K562 (cell line): ENCODE data around the gene RNASEH2A. TPM values are rescaled to one million over a fixed set of nuclear protein-coding genes. Genes with fewer than 3 reads are reported as not detected.

Experiments used
- C11orf30 ChIP-seq: fragments of 450-650 bp; IDR thresholded peaks from 2 replicates; pipeline ENCODE4 v1.6.1; 2016; ENCODE audit warnings: low read depth, mild to moderate bottlenecking
- CBX1 ChIP-seq: sonication (generic); IDR thresholded peaks from 2 replicates; pipeline ENCODE4 v1.6.1; 2016; ENCODE audit warnings: antibody characterized with exemption, low read depth, mild to moderate bottlenecking
- ELF2 ChIP-seq: fragments of 250-450 bp; sonication (Bioruptor Pico); IDR thresholded peaks from 2 replicates; pipeline ENCODE4 v1.5.0; 2021; ENCODE audit warnings: mild to moderate bottlenecking
- FOXA3 ChIP-seq, 2 experiments: fragments of 450-650 bp in 1 of 2; sonication (generic) in 1 of 2; formaldehyde crosslinking; IDR thresholded peaks in 1 of 2; conservative IDR thresholded peaks in 1 of 2; 2 replicates each; pipeline versions ENCODE4 v1.4.0 to v1.8.0; 2020 to 2022; ENCODE audit warnings: mild to moderate bottlenecking in 2 of 2, missing genetic modification reagents in 1 of 2
- GABPA ChIP-seq: fragments of 200-800 bp; sonication (Bioruptor generic); conservative IDR thresholded peaks from 2 replicates; pipeline ENCODE4 v1.6.1; 2016; ENCODE audit warnings: low read depth, missing genetic modification characterization, missing compliant biosample characterization
- GATAD2B ChIP-seq: fragments of 450-650 bp; IDR thresholded peaks from 2 replicates; pipeline ENCODE4 v1.6.1; 2017; ENCODE audit warnings: mild to moderate bottlenecking, borderline replicate concordance
- HCFC1 ChIP-seq: IDR thresholded peaks from 2 replicates; pipeline ENCODE4 v1.6.1; 2012; ENCODE audit warnings: low read depth, low read length, improper control_type of control experiment
- HNRNPLL ChIP-seq: fragments of 200-400 bp; formaldehyde crosslinking; IDR thresholded peaks from 2 replicates; pipeline ENCODE4 v1.6.1; 2017; ENCODE audit warnings: low read length, low read depth, mild to moderate bottlenecking; ENCODE audit not compliant: poor library complexity, severe bottlenecking
- KAT7 ChIP-seq: sonication (generic); formaldehyde crosslinking; IDR thresholded peaks from 2 replicates; pipeline ENCODE4 v1.8.0; 2022; ENCODE audit warnings: missing genetic modification reagents, mild to moderate bottlenecking, borderline replicate concordance
- NR4A1 ChIP-seq, 2 experiments: fragments of 250-450 bp in 1 of 2; fragments of 450-650 bp in 1 of 2; sonication (Bioruptor Pico) in 1 of 2; IDR thresholded peaks; 2 replicates each; pipeline versions ENCODE4 v1.4.0 to v1.6.1; 2016 to 2020; ENCODE audit warnings: mild to moderate bottlenecking in 2 of 2, missing compliant biosample characterization in 1 of 2, missing genetic modification characterization in 1 of 2, moderate library complexity in 1 of 2
- REST ChIP-seq, 2 experiments: fragments of 450-650 bp; formaldehyde crosslinking in 1 of 2; IDR thresholded peaks; 2 replicates each; pipeline versions ENCODE4 v1.4.0 to v1.6.1; 2014 to 2020; ENCODE audit warnings: mild to moderate bottlenecking in 2 of 2, borderline replicate concordance in 1 of 2, low read depth in 1 of 2
- SIX5 ChIP-seq, 2 experiments: IDR thresholded peaks; 2 replicates each; pipeline ENCODE4 v1.6.1; 2011; ENCODE audit warnings: low read length in 2 of 2, borderline replicate concordance in 1 of 2, low read depth in 1 of 2, mild to moderate bottlenecking in 1 of 2, moderate library complexity in 1 of 2; ENCODE audit not compliant: insufficient read depth in 1 of 2
- SUPT5H ChIP-seq: fragments of 450-650 bp; IDR thresholded peaks from 2 replicates; pipeline ENCODE4 v1.6.1; 2016
- YY1 ChIP-seq, 3 experiments: IDR thresholded peaks; 2 replicates each; pipeline ENCODE4 v1.6.1; 2011; ENCODE audit warnings: low read length in 2 of 3, mild to moderate bottlenecking in 2 of 3, moderate library complexity in 2 of 3, borderline replicate concordance in 1 of 3, control low read depth in 1 of 3, low read depth in 1 of 3; ENCODE audit not compliant: insufficient read depth in 3 of 3, insufficient replicate concordance in 2 of 3, control insufficient read depth in 1 of 3, insufficient read length in 1 of 3; ENCODE audit errors: extremely low read depth in 1 of 3
- ZBTB1 ChIP-seq: sonication (generic); formaldehyde crosslinking; IDR thresholded peaks from 2 replicates; pipeline ENCODE4 v1.8.1; 2023; ENCODE audit warnings: missing genetic modification reagents, low read depth, mild to moderate bottlenecking, borderline replicate concordance
- ZKSCAN8 ChIP-seq: fragments of 200-800 bp; sonication (Bioruptor generic); IDR thresholded peaks from 2 replicates; pipeline ENCODE4 v1.6.1; 2016; ENCODE audit warnings: missing genetic modification characterization, missing compliant biosample characterization
- ZNF354B ChIP-seq: fragments of 250-450 bp; sonication (Bioruptor Pico); IDR thresholded peaks from 2 replicates; pipeline ENCODE4 v1.4.0; 2020
- ZNF766 ChIP-seq: fragments of 200-800 bp; sonication (Bioruptor generic); conservative IDR thresholded peaks from 2 replicates; pipeline ENCODE4 v1.6.1; 2016; ENCODE audit warnings: missing genetic modification characterization, missing compliant biosample characterization
- polyA plus RNA-seq, 8 experiments: library from polyadenylated mRNA; depleted of rRNA in 4 of 8; stranded (reverse) in 5 of 8; unstranded in 3 of 8; fragments of >200 nt; fragmentation: Nextera tagmentation in 2 of 8; fragmentation: Illumina TruSeq in 1 of 8; extraction: Ambion mirVana in 2 of 8; extraction: Trizol in 1 of 8; gene quantifications; 2 replicates each; pipeline versions ENCODE4 v1.2.1 to v1.2.3, GENCODE V29; 2011 to 2014; ENCODE audit warnings: inconsistent platforms in 1 of 8, missing spikeins in 1 of 8
- total RNA-seq, 7 experiments: library from RNA; depleted of rRNA in 6 of 7; stranded (reverse); fragments of >200 nt in 6 of 7; fragmentation: Illumina TruSeq in 2 of 7; extraction: Trizol in 2 of 7; gene quantifications; 2 replicates each; pipeline versions ENCODE4 v1.2.1 to v1.2.3, GENCODE V29; 2011 to 2021; ENCODE audit warnings: low replicate concordance in 1 of 7

RNASEH2A gene
- total and polyA plus RNA-seq, 9 of the 15 experiments (the other 6 are each of a cell fraction or from before 2014, with no cell fraction given): 22.3 to 78.0 (median 61.7) TPM

- TF ChIP-seq GABPA (no peak), ELF2 (CRISPR knock-in tag) (no peak), CBX1 (no peak), HNRNPLL (no peak), ZKSCAN8 (CRISPR knock-in tag) (no peak), NR4A1 (CRISPR knock-in tag; IDR thresholded peaks at IDR 0.05) (no peak), NR4A1 (tag; IDR thresholded peaks at IDR 0.05) (no peak), ZNF766 (CRISPR knock-in tag) (no peak), ZBTB1 (CRISPR knock-in tag) (peak; percentile 48; the same call in 1 of the 2 replicates), YY1 (IDR thresholded peaks at IDR 0.05; ENCODE audit: borderline replicate concordance in 1 of 3, control insufficient read depth in 1 of 3, extremely low read depth in 1 of 3, insufficient read depth in 3 of 3, insufficient read length in 1 of 3, insufficient replicate concordance in 2 of 3, low read depth in 1 of 3, low read length in 2 of 3) (peak in 2 of 3 experiments; percentile 48 to 63), HCFC1 (no peak), SUPT5H (no peak), C11orf30 (no peak), SIX5 (IDR thresholded peaks at IDR 0.05; ENCODE audit: borderline replicate concordance in 1 of 2, insufficient read depth in 1 of 2, low read depth in 1 of 2, low read length in 2 of 2) (no peak), ZNF354B (CRISPR knock-in tag) (no peak), FOXA3 (CRISPR knock-in tag; conservative IDR thresholded peaks at IDR 0.05 in 1 of 2, IDR thresholded peaks at IDR 0.05 in 1 of 2) (no peak), REST (IDR thresholded peaks at IDR 0.05; ENCODE audit: borderline replicate concordance) (no peak), REST (CRISPR knock-in tag; IDR thresholded peaks at IDR 0.05; ENCODE audit: low read depth) (peak; percentile 73; the same call in 1 of the 2 replicates), GATAD2B (no peak), KAT7 (CRISPR knock-in tag) (0 out of 2 replicates have a peak, but pooled peaks have one; percentile 45)
These were observed 27.6 kb downstream of the RNASEH2A start (continued) for GRCh38 chr19:12833738-12834565.
